Epithelial cell of esophagus (primary cell): ENCODE results near the gene OTX2.

Experiments
- DNase-seq: peaks from one replicate; pipeline ENCODE4 v3.0.0; 2010; ENCODE audit warnings: low read depth
- H3K4me3 ChIP-seq: 2 replicates; pipeline ENCODE4 v1.5.1; 2011; ENCODE audit warnings: mild to moderate bottlenecking, low read length, control low read depth
- TF ChIP-seq, protein P1 (sequence below): IDR thresholded peaks from 2 replicates; pipeline ENCODE4 v1.5.1; 2011; ENCODE audit warnings: low read depth, mild to moderate bottlenecking, low read length, control low read depth, inconsistent platforms; ENCODE audit not compliant: insufficient read depth; ENCODE audit errors: missing control alignments

OTX2 gene

DNA sequence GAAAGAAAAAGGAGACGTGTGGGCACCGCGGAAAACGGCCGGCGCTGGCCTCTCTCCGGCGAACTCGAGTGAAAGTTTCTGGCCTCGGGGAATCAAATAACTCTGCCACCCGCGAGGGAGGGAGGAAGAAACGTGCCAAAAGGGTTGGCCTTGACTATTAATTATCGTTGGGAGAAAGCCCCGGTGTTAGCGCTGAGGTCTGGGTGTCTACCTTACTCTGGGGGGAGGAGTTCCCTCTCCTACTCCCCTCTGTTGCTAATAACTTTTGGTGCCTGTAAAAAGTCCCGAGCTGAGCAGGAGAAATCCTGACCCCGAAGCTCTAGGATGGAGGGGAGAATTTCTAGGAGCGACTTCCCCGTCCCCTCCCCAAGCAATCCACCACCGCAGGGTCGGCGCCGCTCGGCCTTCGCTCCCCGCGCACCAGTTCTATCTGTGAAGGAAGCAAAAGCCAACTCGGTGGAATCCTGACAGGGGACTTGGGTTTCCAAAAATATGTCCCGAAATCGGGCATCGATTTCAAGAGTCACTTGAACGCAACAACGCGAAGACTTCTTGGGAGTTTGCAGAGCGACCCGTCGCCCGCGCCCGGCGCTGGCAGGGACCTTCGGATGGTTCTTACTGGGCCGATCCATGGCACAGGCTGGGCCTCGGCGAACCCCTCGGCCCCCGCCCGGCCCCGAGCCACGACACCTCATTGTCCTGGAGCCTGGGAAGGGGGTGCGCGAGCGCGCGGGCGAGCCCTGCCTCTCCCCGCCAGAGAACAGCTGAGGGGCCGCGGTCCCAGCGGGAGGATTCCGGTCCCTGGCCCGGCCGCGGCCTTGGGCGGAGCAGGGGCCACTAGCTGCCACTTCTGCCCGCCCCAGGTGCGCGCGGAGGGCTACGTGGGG, 1.7 kb downstream of the OTX2 start:
- no peak for DNase-seq
- TF ChIP-seq, protein P1, sequence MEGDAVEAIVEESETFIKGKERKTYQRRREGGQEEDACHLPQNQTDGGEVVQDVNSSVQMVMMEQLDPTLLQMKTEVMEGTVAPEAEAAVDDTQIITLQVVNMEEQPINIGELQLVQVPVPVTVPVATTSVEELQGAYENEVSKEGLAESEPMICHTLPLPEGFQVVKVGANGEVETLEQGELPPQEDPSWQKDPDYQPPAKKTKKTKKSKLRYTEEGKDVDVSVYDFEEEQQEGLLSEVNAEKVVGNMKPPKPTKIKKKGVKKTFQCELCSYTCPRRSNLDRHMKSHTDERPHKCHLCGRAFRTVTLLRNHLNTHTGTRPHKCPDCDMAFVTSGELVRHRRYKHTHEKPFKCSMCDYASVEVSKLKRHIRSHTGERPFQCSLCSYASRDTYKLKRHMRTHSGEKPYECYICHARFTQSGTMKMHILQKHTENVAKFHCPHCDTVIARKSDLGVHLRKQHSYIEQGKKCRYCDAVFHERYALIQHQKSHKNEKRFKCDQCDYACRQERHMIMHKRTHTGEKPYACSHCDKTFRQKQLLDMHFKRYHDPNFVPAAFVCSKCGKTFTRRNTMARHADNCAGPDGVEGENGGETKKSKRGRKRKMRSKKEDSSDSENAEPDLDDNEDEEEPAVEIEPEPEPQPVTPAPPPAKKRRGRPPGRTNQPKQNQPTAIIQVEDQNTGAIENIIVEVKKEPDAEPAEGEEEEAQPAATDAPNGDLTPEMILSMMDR: no peak
- H3K4me3 ChIP-seq: no peak overlapping the region

DNA sequence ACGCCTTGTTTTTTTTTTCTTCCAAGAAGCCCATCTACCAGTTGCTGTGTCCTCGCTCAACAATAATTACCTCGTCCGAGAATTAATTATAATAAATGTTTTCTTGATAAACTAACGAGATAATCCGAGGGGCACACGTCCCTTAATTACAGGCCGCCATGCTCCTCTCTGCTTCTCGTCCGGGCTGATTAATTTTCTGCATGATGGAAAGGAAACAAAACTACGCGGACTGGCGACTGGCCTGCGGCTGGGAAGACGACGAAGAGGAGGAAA, 2.2 kb downstream of the OTX2 start:
- DNase-seq: no peak
- H3K4me3 ChIP-seq: no peak overlapping the region
- TF ChIP-seq, protein P1: no peak

DNA sequence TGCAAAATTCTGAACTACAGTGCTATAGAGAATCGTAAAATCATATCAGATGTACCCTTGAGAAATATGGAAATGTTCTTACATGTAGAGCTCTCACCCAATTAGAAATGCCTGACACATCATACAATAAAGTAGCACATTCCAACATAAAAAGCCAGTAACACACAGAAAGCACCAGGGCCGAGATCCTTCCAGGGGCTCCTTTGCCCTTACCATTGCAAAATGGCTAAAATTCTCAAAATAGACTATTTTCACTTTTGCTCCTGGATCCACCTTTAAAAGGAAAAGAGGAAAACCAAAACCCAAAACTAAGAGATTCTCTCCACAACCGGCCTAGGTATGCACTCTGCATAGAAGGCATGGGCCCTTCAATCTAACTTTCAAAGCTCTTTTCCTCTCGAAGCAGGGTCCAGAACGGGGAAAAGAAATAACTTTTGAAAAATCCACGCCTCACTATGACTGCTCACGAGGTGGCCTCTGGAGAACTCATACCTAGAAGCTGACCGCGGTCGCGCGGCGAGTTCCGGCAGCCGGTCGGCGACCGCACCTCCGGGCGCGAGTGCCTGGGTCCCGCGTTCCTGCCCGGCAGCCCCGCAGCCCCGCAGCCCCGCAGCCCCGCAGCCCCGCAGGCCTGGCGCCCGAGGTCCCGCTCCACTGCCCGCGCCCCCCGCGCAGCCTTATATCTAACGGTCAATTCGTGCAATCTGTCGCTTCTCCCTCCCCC, 2.7 kb downstream of the OTX2 start:
- DNase-seq: no peak
- no peak overlapping the region for H3K4me3 ChIP-seq
- TF ChIP-seq, protein P1: no peak

DNA sequence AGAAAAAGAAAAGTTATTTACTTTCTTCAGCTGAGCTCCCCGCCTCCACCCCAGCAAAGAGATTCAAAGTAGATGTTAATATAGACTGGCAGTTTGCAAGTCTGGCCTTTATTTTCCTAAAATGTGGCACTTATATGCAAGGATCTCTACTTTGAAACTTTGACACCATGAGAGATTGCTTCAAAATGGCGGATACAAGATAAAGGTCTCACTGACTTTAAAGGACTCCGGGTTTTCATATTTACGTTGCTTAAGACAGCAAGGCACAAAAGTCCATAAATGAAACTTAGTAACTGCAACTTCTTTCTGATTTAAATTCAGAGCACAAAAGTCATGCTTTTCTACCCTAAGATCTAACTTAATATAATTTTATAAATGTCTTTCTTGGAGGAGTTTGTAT, 3.5 kb downstream of the OTX2 start:
- no peak for DNase-seq
- TF ChIP-seq, protein P1: no peak
- no peak overlapping the region for H3K4me3 ChIP-seq

DNA sequence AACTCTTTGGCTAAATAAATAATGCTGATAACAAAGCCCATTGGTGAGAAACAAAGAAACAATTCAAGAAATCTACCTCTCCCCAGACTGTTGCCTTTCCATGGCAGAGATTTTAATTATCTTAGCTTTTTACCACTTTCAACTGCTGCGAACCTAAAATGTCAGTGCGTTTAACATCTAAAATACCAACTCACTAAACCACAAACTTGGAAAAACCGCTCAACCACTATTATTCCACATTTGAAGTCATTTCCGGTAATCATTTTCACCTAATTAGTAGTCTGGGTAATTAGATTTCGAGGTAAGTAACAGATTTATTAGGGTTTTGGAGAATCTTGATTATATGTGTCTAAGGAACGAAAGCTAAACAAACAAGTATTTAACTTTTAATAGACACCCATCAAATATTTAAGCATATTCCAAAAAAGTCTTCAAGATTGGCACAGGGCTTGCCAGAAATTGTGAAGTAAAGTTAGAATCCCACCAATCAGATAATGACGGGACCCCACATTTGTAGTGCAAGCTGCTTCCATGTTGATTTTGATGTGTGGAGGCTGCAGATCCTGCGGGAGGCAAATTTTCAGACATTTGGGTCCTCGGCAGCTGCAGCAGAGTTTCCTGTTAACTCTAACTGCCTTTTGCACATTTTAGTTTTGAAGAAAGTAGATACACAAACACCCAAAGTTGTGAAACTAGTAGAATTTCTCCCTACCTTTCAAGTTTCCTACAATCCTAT, 4.1 kb downstream of the OTX2 start:
- DNase-seq: no peak
- H3K4me3 ChIP-seq: no peak overlapping the region
- TF ChIP-seq, protein P1: no peak

DNA sequence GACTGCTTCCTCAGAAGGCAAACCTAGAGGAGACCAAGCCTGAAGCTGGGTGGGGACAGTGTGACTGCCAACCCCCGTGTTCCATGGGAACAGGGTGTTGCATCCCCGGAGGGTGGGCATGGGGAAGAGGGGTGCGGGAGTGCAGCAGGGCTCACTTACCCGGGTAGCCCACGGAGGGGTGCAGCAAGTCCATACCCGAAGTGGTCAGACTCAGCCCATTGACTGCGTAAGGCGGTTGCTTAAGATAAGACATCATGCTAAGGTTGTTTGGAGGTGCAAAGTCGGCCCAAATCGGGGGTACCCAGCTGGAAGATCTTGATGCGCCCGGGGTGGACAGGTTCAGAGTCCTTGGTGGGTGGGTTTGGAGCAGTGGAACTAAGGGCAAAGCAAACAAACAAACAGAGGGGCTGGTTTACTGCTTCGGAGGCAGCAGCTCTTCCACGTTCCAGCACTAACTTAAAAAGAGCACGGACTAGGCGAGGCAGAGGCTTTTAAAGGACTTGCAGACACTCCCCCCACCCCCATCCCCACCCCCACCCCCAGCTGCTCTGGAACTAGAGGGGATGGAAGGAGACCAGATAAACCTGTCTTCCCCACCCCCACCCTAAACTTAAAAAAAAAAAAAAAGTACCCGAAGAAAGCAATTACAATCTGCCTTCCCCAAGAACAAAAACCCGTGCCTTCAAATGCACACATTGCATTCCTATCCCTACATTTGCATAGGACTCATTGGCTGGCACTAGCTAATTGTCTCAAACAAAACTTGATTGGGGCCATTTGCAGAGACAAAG, 4.9 kb downstream of the OTX2 start:
- no peak for DNase-seq
- TF ChIP-seq, protein P1: no peak
- H3K4me3 ChIP-seq: no peak overlapping the region
